HG03045 (cell line): ENCODE results near the gene MTRF1L.
"Not testable (repeated sequence)": the region's sequence is repeated elsewhere in the genome, so short reads cannot be mapped to it uniquely, and the experiment has no call there.

Source experiments
- ATAC-seq: cut with Tn5 transposase; IDR thresholded peaks from one replicate; pipeline ENCODE4 v1.9.1; 2021; ENCODE audit warnings: mild to moderate bottlenecking, moderate library complexity; ENCODE audit not compliant: unreplicated experiment

MTRF1L gene

GRCh38 chr6:153003366-153003690, 819 bp upstream of the MTRF1L start:
- ATAC-seq = no peak

DNA sequence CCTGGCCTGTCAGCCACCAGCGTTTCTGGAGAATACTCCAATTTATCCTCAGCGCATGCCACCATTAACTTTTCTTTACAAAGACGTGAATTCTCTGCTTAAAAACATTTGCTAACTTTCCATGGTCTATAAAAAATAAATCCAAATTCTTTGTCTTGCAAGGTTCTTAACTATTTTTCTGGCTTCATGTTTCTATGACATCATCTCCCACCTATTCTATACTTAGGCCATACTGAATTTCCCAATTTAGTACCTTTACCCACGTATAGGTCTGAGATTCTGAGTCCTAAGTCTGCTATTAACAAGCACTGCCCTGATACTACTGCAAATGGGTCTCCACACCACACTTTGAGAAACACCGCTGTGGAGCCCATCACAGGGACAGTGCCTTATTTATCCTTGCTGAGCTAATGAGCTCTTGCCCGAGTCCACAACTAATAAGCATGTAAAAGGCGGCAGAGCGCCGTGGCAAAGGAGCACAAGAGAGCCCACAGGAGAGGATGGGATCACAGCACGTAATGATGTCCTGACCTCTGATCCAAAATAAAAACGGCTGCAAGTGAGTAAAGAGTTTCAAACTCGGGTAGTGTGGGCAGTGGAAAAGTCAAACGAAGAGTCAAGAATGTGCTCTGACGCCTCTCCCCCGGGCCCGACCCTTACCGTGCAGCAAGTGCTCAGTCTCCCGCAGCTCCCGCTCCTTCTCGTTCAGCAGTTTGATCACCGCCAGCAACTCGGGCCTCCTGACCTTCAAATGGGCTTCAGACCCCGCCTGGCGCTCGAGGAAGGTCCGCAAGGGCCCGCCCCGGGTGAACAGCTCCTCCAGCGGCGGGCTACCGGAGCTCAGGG, 519 bp downstream of the MTRF1L start:
- peak; percentile 25 for ATAC-seq

DNA sequence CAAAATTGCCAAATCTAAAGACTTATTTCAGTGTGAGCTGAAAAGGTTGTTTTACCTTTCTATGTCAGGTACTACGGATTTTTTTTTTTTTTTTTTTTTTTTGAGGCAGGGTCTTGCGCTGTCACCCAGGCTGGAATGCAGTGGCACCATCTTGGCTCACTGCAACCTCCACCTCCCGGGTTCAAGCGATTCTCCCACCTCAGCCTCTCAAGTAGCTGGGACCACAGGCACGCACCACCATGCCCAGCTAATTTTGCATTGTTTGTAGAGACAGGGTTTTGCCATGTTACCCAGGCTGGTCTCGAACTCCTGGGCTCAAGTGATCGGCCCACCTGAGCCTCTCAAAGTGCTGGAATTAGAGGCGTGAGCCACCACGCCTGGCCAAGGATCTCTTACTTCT, 1.7 kb downstream of the MTRF1L start:
- ATAC-seq = not testable (repeated sequence)

- ATAC-seq = no peak
These were observed 2.3 kb downstream of the MTRF1L start for GRCh38 chr6:153000243-153000642.

DNA sequence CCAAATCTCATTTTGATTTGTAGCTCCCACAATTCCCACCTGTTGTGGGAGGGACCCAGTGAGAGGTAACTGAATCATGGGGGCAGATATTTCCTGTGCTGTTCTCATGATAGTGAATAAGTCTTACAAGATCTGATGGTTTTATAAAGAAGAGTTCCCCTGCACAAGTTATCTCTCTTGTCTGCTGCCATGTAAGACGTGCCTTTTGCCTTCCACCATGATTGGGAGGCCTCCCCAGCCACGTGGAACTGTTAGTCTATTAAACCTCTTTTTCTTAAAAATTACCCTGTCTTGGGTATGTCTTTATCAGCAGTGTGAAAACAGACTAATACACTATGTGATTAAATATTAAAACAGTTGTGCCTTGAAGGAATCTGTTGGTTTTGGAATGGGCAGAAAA, 3.0 kb downstream of the MTRF1L start:
- ATAC-seq = not testable (repeated sequence)

DNA sequence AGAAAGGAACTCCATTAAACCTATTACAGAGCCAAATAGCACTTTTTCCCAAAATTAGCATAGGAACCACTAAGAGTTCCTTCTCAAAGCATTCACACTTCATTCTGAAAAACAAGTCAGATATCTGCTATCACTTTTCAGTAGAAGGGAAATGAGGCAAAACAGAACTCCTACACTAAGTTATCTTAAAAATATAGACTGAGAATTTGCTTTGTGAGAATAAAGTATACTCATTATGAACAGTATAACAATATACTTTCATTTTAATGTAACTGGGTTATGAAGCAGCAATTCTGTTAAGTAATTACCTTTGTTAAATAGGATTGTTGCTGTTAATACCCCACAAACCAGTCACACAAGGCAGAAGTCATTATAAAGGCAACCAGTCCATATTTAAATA, 8.7 kb downstream of the MTRF1L start:
- ATAC-seq = no peak

GRCh38 chr6:152993431-152993830, 9.1 kb downstream of the MTRF1L start:
- no peak for ATAC-seq

- ATAC-seq = no peak
These were observed 15.5 kb downstream of the MTRF1L start for GRCh38 chr6:152986978-152987377.

DNA sequence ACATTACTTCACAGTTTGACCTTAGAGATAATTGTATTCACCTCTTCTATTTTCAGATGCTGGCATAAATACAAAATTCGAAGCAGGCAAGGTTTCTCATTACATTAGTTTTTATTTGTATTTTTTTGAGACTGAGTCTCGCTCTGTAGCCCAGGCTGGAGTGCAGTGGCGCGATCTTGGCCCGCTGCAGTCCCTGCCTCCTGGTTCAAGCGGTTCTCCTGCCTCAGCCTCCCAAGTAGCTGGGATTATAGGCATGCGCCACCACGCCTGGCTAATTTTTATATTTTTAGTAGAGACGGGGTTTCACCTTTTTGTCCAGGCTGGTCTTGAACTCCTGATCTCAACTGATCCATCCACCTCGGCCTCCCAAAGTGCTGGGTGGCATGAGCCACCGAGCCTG, 17.2 kb downstream of the MTRF1L start:
- ATAC-seq = not testable (repeated sequence)

GRCh38 chr6:152984513-152984872, 18.0 kb downstream of the MTRF1L start:
- ATAC-seq = peak; percentile 18

DNA sequence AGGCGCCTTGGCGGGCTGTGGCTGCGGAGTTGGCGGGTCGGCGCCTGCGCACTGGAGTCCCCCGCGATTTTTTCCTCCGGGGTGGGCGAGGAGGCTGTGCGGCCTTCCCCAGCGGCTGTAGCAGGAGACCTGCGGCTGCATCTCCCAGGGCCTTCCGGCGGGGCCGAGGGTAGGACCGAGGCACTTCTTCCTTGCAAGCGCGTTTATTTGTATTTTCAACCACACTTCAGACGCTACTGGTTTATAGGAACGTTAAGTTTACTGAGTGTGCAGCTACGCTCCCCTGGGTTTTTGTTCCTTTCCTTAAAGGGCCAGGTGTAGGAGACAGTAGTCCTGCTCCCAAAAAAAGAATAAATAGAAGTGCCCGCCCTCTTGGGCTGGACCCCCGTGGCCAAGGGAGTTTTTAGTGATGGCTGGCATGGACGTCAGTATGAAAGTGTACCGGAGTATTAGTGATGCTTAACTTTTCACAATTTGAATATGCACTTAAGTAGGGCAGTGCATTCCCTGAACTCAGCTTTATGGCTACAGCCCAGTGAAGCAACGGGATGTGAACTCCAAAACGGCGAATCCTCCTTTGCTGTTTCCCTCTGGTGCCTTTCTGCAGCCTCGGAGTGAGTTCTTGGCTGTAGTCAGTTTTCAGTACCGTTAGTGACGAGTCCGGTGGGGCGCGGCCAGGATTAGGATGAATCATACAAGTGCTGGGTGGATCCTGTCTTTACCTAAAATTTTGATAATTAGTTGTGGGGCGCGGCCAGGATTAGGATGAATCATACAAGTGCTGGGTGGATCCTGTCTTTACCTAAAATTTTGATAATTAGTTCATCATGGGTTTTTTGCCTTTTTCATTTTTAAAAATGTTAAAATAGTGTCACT, 18.6 kb downstream of the MTRF1L start:
- ATAC-seq = peak; percentile 23

- peak; percentile 87 for ATAC-seq
These were observed 19.4 kb downstream of the MTRF1L start, which contains the start of gene FBXO5 for GRCh38 chr6:152982904-152983636. Gene FBXO5, minus strand, starts transcription at chr6:152983041. Its CDS starts 82 bp downstream, at chr6:152982959.

- ATAC-seq = peak; percentile 2
These were observed 20.3 kb downstream of the MTRF1L start for GRCh38 chr6:152981989-152982903.

GRCh38 chr6:152981219-152981618, 21.3 kb downstream of the MTRF1L start:
- ATAC-seq = no peak

GRCh38 chr6:152980656-152981055, 21.9 kb downstream of the MTRF1L start:
- ATAC-seq = no peak

DNA sequence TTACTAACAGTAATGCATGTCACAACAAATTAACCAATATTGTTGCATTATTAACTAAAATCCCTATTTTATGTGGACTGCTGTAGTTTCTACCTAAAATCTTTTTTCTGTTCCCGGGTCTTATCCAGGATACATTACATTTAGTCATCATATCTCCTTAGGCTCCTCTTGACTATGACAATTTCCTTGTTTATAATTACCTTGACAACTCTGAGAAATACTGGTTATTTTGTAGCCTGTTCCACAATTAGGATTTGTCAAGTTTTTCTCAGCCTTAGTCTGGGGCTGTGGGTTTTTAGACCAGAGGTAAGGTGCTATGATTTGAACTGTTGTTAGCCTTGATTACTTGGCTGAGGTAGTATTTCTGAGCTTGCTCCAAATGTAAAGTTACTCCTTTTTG, 23.4 kb downstream of the MTRF1L start:
- no peak for ATAC-seq

GRCh38 chr6:152978058-152978457, 24.5 kb downstream of the MTRF1L start:
- no peak for ATAC-seq

GRCh38 chr6:152977556-152977955, 25.0 kb downstream of the MTRF1L start:
- no peak for ATAC-seq

DNA sequence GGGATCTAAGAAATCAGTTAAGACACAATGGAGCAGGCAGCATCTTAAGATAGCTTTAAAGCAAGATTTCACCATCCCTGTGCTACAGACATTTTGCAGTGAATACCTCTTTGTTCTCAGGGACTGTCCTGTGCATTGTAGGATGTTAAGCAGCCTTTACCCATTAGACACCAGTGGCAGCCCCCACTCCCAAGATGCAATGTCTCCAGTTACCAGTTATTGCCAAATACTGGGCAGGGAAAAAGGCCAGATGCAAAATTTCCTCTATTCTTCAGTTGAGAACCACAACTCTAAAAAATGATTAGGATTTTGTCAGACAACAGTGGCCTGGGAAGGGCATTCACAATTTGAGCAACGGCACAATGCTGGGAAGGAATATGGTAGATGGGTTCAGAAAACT, 25.8 kb downstream of the MTRF1L start:
- no peak for ATAC-seq

DNA sequence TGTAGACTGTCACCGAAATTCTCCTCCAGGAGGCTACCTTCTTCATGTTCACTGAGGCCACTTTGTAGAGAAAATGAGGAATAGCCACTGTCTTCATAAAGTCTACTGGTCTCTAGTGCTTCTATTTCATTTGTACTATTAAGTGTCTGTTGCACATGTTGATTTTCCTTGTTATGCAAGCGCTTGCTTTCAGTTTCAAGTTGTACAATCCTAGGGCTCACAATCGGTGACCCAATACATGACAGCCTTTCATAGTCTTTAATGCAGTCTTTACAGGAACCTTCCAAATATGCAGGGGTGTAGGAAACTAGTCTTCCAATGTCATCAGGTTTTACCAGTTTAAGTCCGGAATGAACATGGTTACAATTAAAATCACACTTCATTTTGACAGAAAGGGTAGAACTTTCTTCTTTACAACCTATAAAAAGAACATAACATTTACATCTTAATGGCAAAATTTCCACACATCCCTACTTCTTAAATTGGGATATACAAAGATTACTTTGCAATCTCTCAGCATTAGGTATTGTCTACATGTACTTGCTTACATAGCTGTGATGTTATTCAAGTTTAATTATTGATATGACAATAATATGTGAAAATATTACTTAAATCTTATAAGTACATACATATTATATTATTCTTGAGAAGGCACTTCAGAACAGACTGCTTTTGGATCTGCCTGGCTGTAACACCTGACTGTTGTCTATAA, 27.1 kb downstream of the MTRF1L start:
- no peak for ATAC-seq
